Natural killer cell (primary cell): ENCODE data around the gene GABRE. TPM values are rescaled to one million over a fixed set of nuclear protein-coding genes. Genes with fewer than 3 reads are reported as not detected.

Source experiments
- ATAC-seq, 3 donors: fragments of 150-1000 bp in 2 of 3; fragments of 200-7000 bp in 1 of 3; cut with Tn5 transposase; 1 replicate in 1 of 3; 2 replicates in 2 of 3; pipeline ENCODE4 v1.10.0; 2021; ENCODE audit warnings: mild to moderate bottlenecking in 2 of 3, moderate library complexity in 2 of 3
- DNase-seq, 2 donors: peaks; one replicate each; pipeline versions ENCODE4 v3.0.0 to v3.0.0-alpha.2; 2013 to 2021; ENCODE audit warnings: mixed read lengths in 1 of 2
- H3K27ac ChIP-seq: one replicate; pipeline ENCODE4 v1.5.1; 2013; ENCODE audit warnings: mild to moderate bottlenecking, low read length
- H3K27me3 ChIP-seq: one replicate; pipeline ENCODE4 v1.6.1; 2013; ENCODE audit warnings: low read length; ENCODE audit not compliant: control insufficient read depth, insufficient read depth
- H3K36me3 ChIP-seq: one replicate; pipeline ENCODE4 v1.6.1; 2013; ENCODE audit warnings: low read length; ENCODE audit not compliant: control insufficient read depth, insufficient read depth
- H3K4me1 ChIP-seq: one replicate; pipeline ENCODE4 v1.6.1; 2013; ENCODE audit warnings: low read length; ENCODE audit not compliant: control insufficient read depth, insufficient read depth
- H3K4me3 ChIP-seq: one replicate; pipeline ENCODE4 v1.5.1; 2013; ENCODE audit warnings: low read length
- H3K9me3 ChIP-seq: one replicate; pipeline ENCODE4 v1.6.1; 2013; ENCODE audit warnings: low read length; ENCODE audit not compliant: control insufficient read depth, insufficient read depth
- H3K27ac Mint-ChIP-seq, 2 donors: one replicate each; pipeline ENCODE4 v1.8.0; 2022; ENCODE audit warnings: mild to moderate bottlenecking in 2 of 2, mixed read lengths in 2 of 2, moderate library complexity in 1 of 2
- H3K27me3 Mint-ChIP-seq, 2 donors: one replicate each; pipeline ENCODE4 v1.8.0; 2022; ENCODE audit warnings: low read depth in 2 of 2, mixed read lengths in 2 of 2
- H3K36me3 Mint-ChIP-seq: one replicate; pipeline ENCODE4 v1.8.0; 2022; ENCODE audit warnings: mixed read lengths
- H3K4me1 Mint-ChIP-seq, 2 donors: one replicate each; pipeline ENCODE4 v1.8.0; 2022; ENCODE audit warnings: mixed read lengths in 2 of 2
- H3K4me3 Mint-ChIP-seq: one replicate; pipeline ENCODE4 v1.8.0; 2022; ENCODE audit warnings: mild to moderate bottlenecking, moderate library complexity, mixed read lengths
- H3K9me3 Mint-ChIP-seq, 2 donors: one replicate each; pipeline ENCODE4 v1.8.0; 2022; ENCODE audit warnings: mixed read lengths in 2 of 2
- CTCF ChIP-seq: fragments of 200-600 bp; IDR thresholded peaks from one replicate; pipeline ENCODE4 v1.8.0; 2022; ENCODE audit warnings: antibody characterized with exemption
- whole genome bisulfite sequencing: methylation state at CpG from one replicate; pipeline ENCODE4 v1.1.7; 2013; ENCODE audit warnings: missing lambda C conversion rate; ENCODE audit not compliant: insufficient coverage; 5-methylcytosine and 5-hydroxymethylcytosine counted together
- intact Hi-C: fragments of 100-400 bp; cut with micrococcal nuclease; formaldehyde crosslinking; loops from one replicate; pipeline ENCODE4 v1.14.2; 2022
- total RNA-seq, 4 donors: library from RNA; stranded (reverse); fragments of 120-200 nt in 1 of 4; gene quantifications; one replicate each; pipeline versions ENCODE4 v1.2.3 to v1.2.4, GENCODE V29; 2013 to 2022

The GABRE gene
- total RNA-seq, 3 donors from 2014 or later (not counting 1 experiment from before 2014, with no cell fraction given) = not detected

GRCh38 chrX:151922692-151923091 lies 51.8 kb downstream of the GABRE start:
- no peaks in the 10 kb centered on the region for H3K27me3 Mint-ChIP-seq
- H3K4me1 Mint-ChIP-seq = no peaks in the 10 kb centered on the region
- TF ChIP-seq CTCF = no peak
- WGBS = 90% methylated on average over 5 of the region's 5 CpGs
- H3K27me3 ChIP-seq = no peaks in the 10 kb centered on the region
- no peaks in the 10 kb centered on the region for H3K9me3 Mint-ChIP-seq
- H3K4me3 Mint-ChIP-seq = no peak overlapping the region
- H3K27ac Mint-ChIP-seq = no peak overlapping the region
- ATAC-seq = no peak
- no peaks in the 10 kb centered on the region for H3K9me3 ChIP-seq
- no peaks in the 10 kb centered on the region for H3K36me3 Mint-ChIP-seq
- no peaks in the 10 kb centered on the region for H3K36me3 ChIP-seq
- no peak overlapping the region for H3K27ac ChIP-seq
- H3K4me3 ChIP-seq = no peak overlapping the region
- no peaks in the 10 kb centered on the region for H3K4me1 ChIP-seq
- no peak for DNase-seq
- intact Hi-C loops = no loop called here

GRCh38 chrX:151921866-151922265 lies 52.6 kb downstream of the GABRE start:
- Mint-ChIP-seq H3K4me3 (no peak overlapping the region), H3K36me3 (no peaks in the 10 kb centered on the region), H3K4me1 (no peaks in the 10 kb centered on the region), H3K27me3 (no peaks in the 10 kb centered on the region), H3K27ac (no peak overlapping the region), H3K9me3 (no peaks in the 10 kb centered on the region)
- DNase-seq (no peak), ATAC-seq (no peak)
- intact Hi-C loops = no loop called here
- Histone ChIP-seq H3K36me3 (no peaks in the 10 kb centered on the region), H3K27me3 (no peaks in the 10 kb centered on the region), H3K27ac (no peak overlapping the region), H3K4me1 (no peaks in the 10 kb centered on the region), H3K9me3 (no peaks in the 10 kb centered on the region), H3K4me3 (no peak overlapping the region)
- WGBS = 80% methylated on average over 5 of the region's 5 CpGs
- TF ChIP-seq CTCF = no peak

GRCh38 chrX:151921292-151921691 lies 53.2 kb downstream of the GABRE start:
- no peak overlapping the region for H3K4me3 ChIP-seq
- DNase-seq (no peak), ATAC-seq (no peak)
- 95% methylated on average over 7 of the region's 10 CpGs for WGBS
- no peak overlapping the region for H3K27ac ChIP-seq
- Mint-ChIP-seq H3K9me3 (no peaks in the 10 kb centered on the region), H3K4me1 (no peaks in the 10 kb centered on the region), H3K4me3 (no peak overlapping the region), H3K36me3 (no peaks in the 10 kb centered on the region), H3K27ac (no peak overlapping the region), H3K27me3 (no peaks in the 10 kb centered on the region)
- H3K9me3 ChIP-seq = no peaks in the 10 kb centered on the region
- intact Hi-C loops = no loop called here
- H3K4me1 ChIP-seq = no peaks in the 10 kb centered on the region
- no peak for TF ChIP-seq CTCF
- H3K36me3 ChIP-seq = no peaks in the 10 kb centered on the region
- no peaks in the 10 kb centered on the region for H3K27me3 ChIP-seq

- H3K36me3 Mint-ChIP-seq = no peaks in the 10 kb centered on the region
- no peak overlapping the region for H3K27ac Mint-ChIP-seq
- Histone ChIP-seq H3K36me3 (no peaks in the 10 kb centered on the region), H3K9me3 (no peaks in the 10 kb centered on the region), H3K4me3 (no peak overlapping the region), H3K27ac (no peak overlapping the region), H3K27me3 (no peaks in the 10 kb centered on the region), H3K4me1 (no peaks in the 10 kb centered on the region)
- H3K9me3 Mint-ChIP-seq = no peaks in the 10 kb centered on the region
- no peak for TF ChIP-seq CTCF
- ATAC-seq (no peak), DNase-seq (no peak)
- no peaks in the 10 kb centered on the region for H3K4me1 Mint-ChIP-seq
- intact Hi-C loops = no loop called here
- WGBS = 83% methylated on average over 4 of the region's 6 CpGs
- no peaks in the 10 kb centered on the region for H3K27me3 Mint-ChIP-seq
- H3K4me3 Mint-ChIP-seq = no peak overlapping the region
Measured at GRCh38 chrX:151920530-151920929, 53.9 kb downstream of the GABRE start.
